PFSK-1 (cell line): Measurements from ENCODE around the gene RTL5.

Experiments used
- FOXP2 ChIP-seq: optimal IDR thresholded peaks from 2 replicates; pipeline ENCODE3; 2011; ENCODE audit warnings: borderline replicate concordance, control low read depth, inconsistent platforms; ENCODE audit not compliant: insufficient read depth; ENCODE audit errors: extremely low read length, extremely low read depth
- POLR2AphosphoS5 ChIP-seq: IDR thresholded peaks from 2 replicates; pipeline ENCODE4 v1.6.1; 2012; ENCODE audit warnings: low read depth, mild to moderate bottlenecking, control low read depth, low read length, moderate library complexity
- REST ChIP-seq, 2 experiments: IDR thresholded peaks; 2 replicates each; pipeline versions ENCODE4 v1.6.1 to v1.8.0; 2011 to 2012; ENCODE audit warnings: low read depth in 2 of 2, low read length in 2 of 2, control low read depth in 1 of 2, inconsistent platforms in 1 of 2, mild to moderate bottlenecking in 1 of 2, moderate library complexity in 1 of 2; ENCODE audit not compliant: insufficient read depth in 1 of 2
- SIN3A ChIP-seq: IDR thresholded peaks from 2 replicates; pipeline ENCODE4 v1.6.1; 2012; ENCODE audit warnings: mild to moderate bottlenecking, low read length, moderate library complexity, borderline replicate concordance; ENCODE audit not compliant: insufficient read depth
- TAF1 ChIP-seq: IDR thresholded peaks from 2 replicates; pipeline ENCODE4 v1.6.1; 2012; ENCODE audit warnings: low read length, control low read depth, borderline replicate concordance; ENCODE audit not compliant: insufficient read depth

The RTL5 gene

DNA sequence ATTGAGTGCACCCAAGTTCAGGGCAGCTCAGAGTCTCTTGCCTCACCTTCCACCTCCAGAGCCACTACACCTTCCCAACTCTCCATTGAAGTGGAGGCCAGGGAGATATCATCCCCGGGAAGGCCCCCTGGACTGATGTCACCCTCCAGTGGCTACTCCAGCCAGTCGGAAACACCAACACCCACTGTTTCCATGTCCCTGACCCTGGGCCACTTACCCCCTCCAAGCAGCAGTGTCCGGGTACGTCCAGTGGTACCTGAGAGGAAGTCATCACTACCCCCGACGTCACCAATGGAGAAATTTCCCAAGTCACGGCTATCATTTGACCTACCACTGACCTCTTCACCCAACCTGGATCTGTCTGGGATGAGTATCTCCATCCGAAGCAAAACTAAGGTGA is 7.8 kb upstream of the RTL5 start:
- TF ChIP-seq REST (IDR thresholded peaks at IDR 0.05; ENCODE audit: insufficient read depth in 1 of 2, low read depth in 2 of 2, low read length in 2 of 2), result no peak
- no peak for TF ChIP-seq SIN3A
- no peak for TF ChIP-seq FOXP2
- TF ChIP-seq POLR2AphosphoS5, result no peak
- TF ChIP-seq TAF1, result no peak

GRCh38 chrX:72137846-72138495 is 6.3 kb upstream of the RTL5 start:
- TF ChIP-seq FOXP2, result no peak

GRCh38 chrX:72133851-72134546 is 2.3 kb upstream of the RTL5 start:
- TF ChIP-seq FOXP2, result no peak
- no peak for TF ChIP-seq SIN3A
- no peak for TF ChIP-seq POLR2AphosphoS5
- TF ChIP-seq TAF1, result no peak
- no peak for TF ChIP-seq REST (IDR thresholded peaks at IDR 0.05; ENCODE audit: insufficient read depth in 1 of 2, low read depth in 2 of 2, low read length in 2 of 2)

- TF ChIP-seq FOXP2 (no peak), SIN3A (no peak), POLR2AphosphoS5 (no peak), REST (IDR thresholded peaks at IDR 0.05; ENCODE audit: insufficient read depth in 1 of 2, low read depth in 2 of 2, low read length in 2 of 2) (no peak), TAF1 (no peak)
Observed at GRCh38 chrX:72132456-72132855, 741 bp upstream of the RTL5 start.

GRCh38 chrX:72130762-72131250 is 909 bp downstream of the RTL5 start:
- no peak for TF ChIP-seq REST (IDR thresholded peaks at IDR 0.05; ENCODE audit: insufficient read depth in 1 of 2, low read depth in 2 of 2, low read length in 2 of 2)
